Kidney capillary endothelial cell (primary cell): Measurements from ENCODE around the gene HPS3.

Experiments
- DNase-seq: peaks from one replicate; pipeline ENCODE4 v3.0.0-alpha.2; 2018; ENCODE audit warnings: low spot score

HPS3 gene

GRCh38 chr3:149122721-149123578, 6.5 kb upstream of the HPS3 start:
- no peak for DNase-seq

- no peak for DNase-seq
Observed at GRCh38 chr3:149128821-149129220, 617 bp upstream of the HPS3 start.

- DNase-seq: no peak
Observed at GRCh38 chr3:149131589-149131988, 2.2 kb downstream of the HPS3 start.

GRCh38 chr3:149134575-149134974, 5.1 kb downstream of the HPS3 start:
- DNase-seq: no peak

- DNase-seq: no peak
Observed at GRCh38 chr3:149142682-149143081, 13.2 kb downstream of the HPS3 start.

GRCh38 chr3:149145356-149145755, 15.9 kb downstream of the HPS3 start:
- no peak for DNase-seq

- no peak for DNase-seq
Observed at GRCh38 chr3:149145974-149146373, 16.5 kb downstream of the HPS3 start.

GRCh38 chr3:149150436-149150835, 21.0 kb downstream of the HPS3 start:
- no peak for DNase-seq

GRCh38 chr3:149151843-149152242, 22.4 kb downstream of the HPS3 start:
- no peak for DNase-seq

- no peak for DNase-seq
Observed at GRCh38 chr3:149152420-149152819, 23.0 kb downstream of the HPS3 start.

GRCh38 chr3:149153402-149153801, 24.0 kb downstream of the HPS3 start:
- no peak for DNase-seq

GRCh38 chr3:149160754-149161300, 31.4 kb downstream of the HPS3 start:
- DNase-seq: no peak

- DNase-seq: no peak
Observed at GRCh38 chr3:149162007-149162406, 32.6 kb downstream of the HPS3 start.

GRCh38 chr3:149163066-149163465, 33.6 kb downstream of the HPS3 start:
- DNase-seq: no peak

- no peak for DNase-seq
Observed at GRCh38 chr3:149167898-149168297, 38.5 kb downstream of the HPS3 start.

GRCh38 chr3:149170672-149171071, 41.2 kb downstream of the HPS3 start:
- no peak for DNase-seq

- DNase-seq: no peak
Observed at GRCh38 chr3:149174901-149175300, 45.5 kb downstream of the HPS3 start.

GRCh38 chr3:149177122-149177521, 47.7 kb downstream of the HPS3 start:
- no peak for DNase-seq

GRCh38 chr3:149179220-149179619, 49.8 kb downstream of the HPS3 start:
- DNase-seq: peak; percentile 87

- DNase-seq: peak; percentile 98
Observed at GRCh38 chr3:149180057-149180573, 50.7 kb downstream of the HPS3 start.

GRCh38 chr3:149181182-149181581, 51.7 kb downstream of the HPS3 start:
- DNase-seq: no peak

GRCh38 chr3:149186219-149186618, 56.8 kb downstream of the HPS3 start:
- DNase-seq: no peak

GRCh38 chr3:149186721-149187120, 57.3 kb downstream of the HPS3 start:
- DNase-seq: no peak

- DNase-seq: no peak
Observed at GRCh38 chr3:149188494-149188893, 59.1 kb downstream of the HPS3 start.
